Urinary bladder (tissue), 4 donors: ENCODE results near the gene MOSPD2. TPM values are rescaled to one million over a fixed set of nuclear protein-coding genes. Genes with fewer than 3 reads are reported as not detected.

Source experiments
- DNase-seq: peaks from one replicate; pipeline ENCODE4 v3.0.0-alpha.2; 2015; ENCODE audit errors: extremely low spot score
- H3K27ac ChIP-seq: one replicate; pipeline ENCODE4 v1.5.1; 2013; ENCODE audit warnings: low read depth, mild to moderate bottlenecking, moderate library complexity
- H3K36me3 ChIP-seq: one replicate; pipeline ENCODE4 v1.6.1; 2013; ENCODE audit warnings: mild to moderate bottlenecking, moderate library complexity; ENCODE audit not compliant: insufficient read depth
- H3K4me1 ChIP-seq: one replicate; pipeline ENCODE4 v1.6.1; 2013; ENCODE audit warnings: mild to moderate bottlenecking, moderate library complexity; ENCODE audit not compliant: insufficient read depth
- H3K4me3 ChIP-seq: one replicate; pipeline ENCODE4 v1.5.1; 2013; ENCODE audit warnings: low read depth, low read length
- WGBS: extraction: QIAGEN DNeasy Blood & Tissue Kit; methylation state at CpG from one replicate; pipeline ENCODE4 v1.1.7; 2013; 5-methylcytosine and 5-hydroxymethylcytosine counted together
- polyA plus RNA-seq: library from polyadenylated mRNA; stranded (reverse); fragments of 200-250 nt; gene quantifications from one replicate; pipeline ENCODE4 v1.2.3, GENCODE V29; 2013
- total RNA-seq: library from RNA; depleted of rRNA; stranded (reverse); fragments of >200 nt; gene quantifications from one replicate; pipeline ENCODE4 v1.2.3, GENCODE V29; 2014
- donor health status: healthy with polysubstance abuse.
- donor health status: healthy.

MOSPD2 gene
- total and polyA plus RNA-seq, 2 donors = 7.7 to 35.4 TPM

GRCh38 chrX:14923761-14924160 is 50.5 kb downstream of the MOSPD2 start:
- Histone ChIP-seq H3K4me1 (no peaks in the 10 kb centered on the region), H3K4me3 (no peak overlapping the region), H3K36me3 (peaks cover 3% of the 10 kb centered on the region), H3K27ac (no peak overlapping the region)
- WGBS = 86% methylated on average over 4 of the region's 4 CpGs
- no peak for DNase-seq

- WGBS = 62% methylated on average over 1 of the region's 1 CpG
- H3K27ac ChIP-seq = no peak overlapping the region
- no peak overlapping the region for H3K4me3 ChIP-seq
- no peak for DNase-seq
- no peaks in the 10 kb centered on the region for H3K4me1 ChIP-seq
- no peaks in the 10 kb centered on the region for H3K36me3 ChIP-seq
Measured at GRCh38 chrX:14926471-14926870, 53.2 kb downstream of the MOSPD2 start.

GRCh38 chrX:14927401-14927800 is 54.2 kb downstream of the MOSPD2 start:
- WGBS = 54% methylated on average over 5 of the region's 5 CpGs
- H3K4me3 ChIP-seq = no peak overlapping the region
- no peaks in the 10 kb centered on the region for H3K36me3 ChIP-seq
- DNase-seq = no peak
- no peak overlapping the region for H3K27ac ChIP-seq
- no peaks in the 10 kb centered on the region for H3K4me1 ChIP-seq

- Histone ChIP-seq H3K4me3 (no peak overlapping the region), H3K4me1 (no peaks in the 10 kb centered on the region), H3K36me3 (no peaks in the 10 kb centered on the region), H3K27ac (no peak overlapping the region)
- no peak for DNase-seq
- WGBS = 73% methylated on average over 1 of the region's 1 CpG
Measured at GRCh38 chrX:14930663-14931062, 57.4 kb downstream of the MOSPD2 start.

- H3K27ac ChIP-seq = no peak overlapping the region
- no peaks in the 10 kb centered on the region for H3K4me1 ChIP-seq
- DNase-seq = no peak
- no peak overlapping the region for H3K4me3 ChIP-seq
- no peaks in the 10 kb centered on the region for H3K36me3 ChIP-seq
- WGBS = 59% methylated on average over 1 of the region's 1 CpG
Measured at GRCh38 chrX:14932136-14932535, 58.9 kb downstream of the MOSPD2 start.

- Histone ChIP-seq H3K36me3 (no peaks in the 10 kb centered on the region), H3K27ac (no peak overlapping the region)
- 87% methylated on average over 1 of the region's 1 CpG for WGBS
Measured at GRCh38 chrX:14934423-14934822, 61.2 kb downstream of the MOSPD2 start.

GRCh38 chrX:14936561-14936960 is 63.3 kb downstream of the MOSPD2 start:
- H3K27ac ChIP-seq = no peak overlapping the region
- no peaks in the 10 kb centered on the region for H3K36me3 ChIP-seq
- H3K4me3 ChIP-seq = no peak overlapping the region
- WGBS = 74% methylated on average over 5 of the region's 5 CpGs
- H3K4me1 ChIP-seq = no peaks in the 10 kb centered on the region
- no peak for DNase-seq

More at GRCh38 chrX:14934423-14934822, 61.2 kb downstream of the MOSPD2 start:
- no peaks in the 10 kb centered on the region for H3K4me1 ChIP-seq
- DNase-seq = no peak
- no peak overlapping the region for H3K4me3 ChIP-seq

GRCh38 chrX:14939644-14940043 is 66.4 kb downstream of the MOSPD2 start:
- Histone ChIP-seq H3K36me3 (no peaks in the 10 kb centered on the region), H3K4me1 (no peaks in the 10 kb centered on the region), H3K4me3 (no peak overlapping the region), H3K27ac (no peak overlapping the region)
- DNase-seq = no peak
- 89% methylated on average over 2 of the region's 2 CpGs for WGBS

GRCh38 chrX:14941301-14941700 is 68.1 kb downstream of the MOSPD2 start:
- DNase-seq = no peak
- H3K27ac ChIP-seq = no peak overlapping the region
- no peak overlapping the region for H3K4me3 ChIP-seq
- H3K4me1 ChIP-seq = no peaks in the 10 kb centered on the region
- 91% methylated on average over 3 of the region's 3 CpGs for WGBS
- H3K36me3 ChIP-seq = no peaks in the 10 kb centered on the region

GRCh38 chrX:14942341-14942740 is 69.1 kb downstream of the MOSPD2 start:
- no peak for DNase-seq
- no peaks in the 10 kb centered on the region for H3K36me3 ChIP-seq
- H3K4me3 ChIP-seq = no peak overlapping the region
- no peak overlapping the region for H3K27ac ChIP-seq
- no peaks in the 10 kb centered on the region for H3K4me1 ChIP-seq
- 64% methylated on average over 3 of the region's 3 CpGs for WGBS

GRCh38 chrX:14943962-14944361 is 70.7 kb downstream of the MOSPD2 start:
- 81% methylated on average over 2 of the region's 2 CpGs for WGBS
- Histone ChIP-seq H3K27ac (no peak overlapping the region), H3K4me1 (no peaks in the 10 kb centered on the region), H3K4me3 (no peak overlapping the region), H3K36me3 (no peaks in the 10 kb centered on the region)
- DNase-seq = no peak

- H3K4me1 ChIP-seq = no peaks in the 10 kb centered on the region
- no peak overlapping the region for H3K27ac ChIP-seq
- 96% methylated on average over 5 of the region's 5 CpGs for WGBS
- no peaks in the 10 kb centered on the region for H3K36me3 ChIP-seq
- DNase-seq = no peak
- H3K4me3 ChIP-seq = no peak overlapping the region
Measured at GRCh38 chrX:14946606-14947155, 73.5 kb downstream of the MOSPD2 start.

- H3K4me1 ChIP-seq = no peaks in the 10 kb centered on the region
- WGBS = 47% methylated on average over 1 of the region's 1 CpG
Measured at GRCh38 chrX:14948691-14949090, 75.5 kb downstream of the MOSPD2 start.

GRCh38 chrX:14956813-14957582 is 83.8 kb downstream of the MOSPD2 start:
- Histone ChIP-seq H3K4me3 (no peak overlapping the region), H3K27ac (no peak overlapping the region), H3K36me3 (no peaks in the 10 kb centered on the region), H3K4me1 (no peaks in the 10 kb centered on the region)
- no peak for DNase-seq
- 75% methylated on average over 5 of the region's 5 CpGs for WGBS

More at GRCh38 chrX:14948691-14949090, 75.5 kb downstream of the MOSPD2 start:
- Histone ChIP-seq H3K36me3 (no peaks in the 10 kb centered on the region), H3K4me3 (no peak overlapping the region), H3K27ac (no peak overlapping the region)
- DNase-seq = no peak
